Pancreas (tissue), 10 donors: ENCODE measurements around the gene PAQR4. TPM values are rescaled to one million over a fixed set of nuclear protein-coding genes. Genes with fewer than 3 reads are reported as not detected.

Experiments
- ATAC-seq, 4 donors: fragments of 200-7000 bp; cut with Tn5 transposase; one replicate each; pipeline versions ENCODE4 v1.8.0 to v1.9.1; 2020; ENCODE audit warnings: mild to moderate bottlenecking in 4 of 4, moderate library complexity in 4 of 4
- DNase-seq, 6 donors: peaks; one replicate each; pipeline ENCODE4 v3.0.0-alpha.2; 2020
- FAIRE-seq: peaks from 2 replicates; lab custom pipeline; 2012; peaks lifted over from hg19 to GRCh38; lab: Jason Lieb, UNC
- H3K27ac ChIP-seq, 4 donors: fragments of 200-600 bp; sonication (generic); 1 replicate in 3 of 4; 2 replicates in 1 of 4; pipeline versions ENCODE4 v1.5.0 to v1.8.0; 2020
- H3K27me3 ChIP-seq, 4 donors: fragments of 200-600 bp; one replicate each; pipeline ENCODE4 v1.8.0; 2021
- H3K36me3 ChIP-seq, 3 donors: fragments of 200-600 bp; sonication (generic) in 1 of 3; one replicate each; pipeline versions ENCODE4 v1.5.0 to v1.8.0; 2020 to 2021
- H3K4me1 ChIP-seq, 3 donors: fragments of 200-600 bp; one replicate each; pipeline ENCODE4 v1.8.0; 2021
- H3K4me3 ChIP-seq, 4 donors: fragments of 200-600 bp; sonication (generic) in 2 of 4; one replicate each; pipeline versions ENCODE4 v1.5.0 to v1.8.0; 2020 to 2021
- H3K9me3 ChIP-seq, 4 donors: fragments of 200-600 bp; one replicate each; pipeline ENCODE4 v1.8.0; 2021
- WGBS, 2 donors: extraction: QIAGEN DNeasy Blood & Tissue Kit; methylation state at CpG; one replicate each; pipeline ENCODE4 v1.1.7; 2013; 5-methylcytosine and 5-hydroxymethylcytosine counted together
- intact Hi-C, 3 donors: fragments of 100-400 bp; cut with DNase I; formaldehyde crosslinking; loops; one replicate each; pipeline versions ENCODE4 v1.11.1 to v1.14.2; 2022
- polyA plus RNA-seq, 2 donors: library from polyadenylated mRNA; stranded (reverse); fragments of 200-250 nt; gene quantifications; one replicate each; pipeline ENCODE4 v1.2.3, GENCODE V29; 2013
- total RNA-seq, 6 donors: library from RNA; stranded (reverse); fragmentation: NEBNext Ultra II Directional in 4 of 6; extraction: Animal tissue kit (Norgen Biotek cat#: 25700) in 4 of 6; gene quantifications; one replicate each; pipeline versions ENCODE4 v1.2.1 to v1.2.4, GENCODE V29; 2021 to 2023
- TF ChIP-seq, protein P1 (sequence below), 4 donors: fragments of 200-600 bp; sonication (generic) in 3 of 4; IDR thresholded peaks; one replicate each; pipeline versions ENCODE4 v1.5.0 to v1.8.0; 2021; ENCODE audit warnings: antibody characterized with exemption in 4 of 4
- donor health status: healthy with polysubstance abuse.
- donor health status: DM: no; HTN: no; CAD: no; lungs with moderate emphysema.
- donor health status: DM: no; HTN: no; CAD: no.
- donor health status: control.
- donor health status: control.
- donor health status: Bipolar disorder and iron deficiency.
- donor health status: DM: yes; HTN: yes; CAD: no.
- donor health status: DM: no; HTN: no; CAD: no.
- donor health status: DM: no; HTN: no; CAD: no.
- donor health status: DM: yes; HTN: yes; CAD: no.

PAQR4 gene
- total and polyA plus RNA-seq, 8 donors = 5.3 to 12.5 (median 6.6) TPM

DNA sequence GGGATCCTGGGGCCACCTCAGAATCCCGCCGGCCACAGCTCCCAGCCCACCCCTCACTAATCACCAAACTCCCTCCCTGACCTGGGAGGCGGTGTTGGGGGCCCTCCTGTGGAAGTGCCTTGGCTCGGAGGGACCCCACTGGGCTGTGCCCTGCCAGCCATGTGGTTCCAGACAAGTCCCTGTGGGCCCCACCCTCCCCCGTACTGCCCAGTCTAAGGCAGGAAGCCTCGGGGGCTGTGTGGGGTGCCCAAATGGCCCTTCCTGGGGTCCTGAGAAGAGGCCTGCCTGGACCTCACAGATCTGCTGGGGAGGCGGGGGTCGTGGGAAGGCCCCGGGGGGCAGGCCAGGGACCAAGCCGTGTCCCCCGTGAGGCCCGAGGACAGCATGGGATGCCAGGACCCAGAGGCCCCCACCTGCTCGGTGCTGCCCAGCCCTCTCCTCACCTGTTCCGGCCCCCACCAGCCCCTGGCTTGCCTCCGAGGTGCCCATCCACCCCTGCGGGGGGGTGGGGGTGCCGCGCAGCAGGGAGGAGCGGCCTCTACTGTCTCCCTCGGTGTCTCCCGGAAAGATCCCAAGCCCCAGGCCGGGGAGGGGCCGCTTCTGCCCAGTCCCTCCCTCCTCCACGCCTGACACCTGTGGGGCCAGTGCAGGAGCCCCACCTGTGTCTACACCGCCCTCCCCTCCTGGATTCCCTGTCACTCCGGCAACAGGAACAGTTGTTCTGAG is 14.3 kb upstream of the PAQR4 start:
- DNase-seq (peak in 2 of 6 donors; percentile 53 to 80), ATAC-seq (peak in 1 of 4 donors; percentile 9)
- no peaks in the 10 kb centered on the region for H3K27me3 ChIP-seq

GRCh38 chr16:2955438-2955778 is 13.7 kb upstream of the PAQR4 start:
- no peaks in the 10 kb centered on the region for H3K9me3 ChIP-seq
- H3K27ac ChIP-seq = no peak overlapping the region
- no peak overlapping the region for H3K4me3 ChIP-seq
- TF ChIP-seq, protein P1, sequence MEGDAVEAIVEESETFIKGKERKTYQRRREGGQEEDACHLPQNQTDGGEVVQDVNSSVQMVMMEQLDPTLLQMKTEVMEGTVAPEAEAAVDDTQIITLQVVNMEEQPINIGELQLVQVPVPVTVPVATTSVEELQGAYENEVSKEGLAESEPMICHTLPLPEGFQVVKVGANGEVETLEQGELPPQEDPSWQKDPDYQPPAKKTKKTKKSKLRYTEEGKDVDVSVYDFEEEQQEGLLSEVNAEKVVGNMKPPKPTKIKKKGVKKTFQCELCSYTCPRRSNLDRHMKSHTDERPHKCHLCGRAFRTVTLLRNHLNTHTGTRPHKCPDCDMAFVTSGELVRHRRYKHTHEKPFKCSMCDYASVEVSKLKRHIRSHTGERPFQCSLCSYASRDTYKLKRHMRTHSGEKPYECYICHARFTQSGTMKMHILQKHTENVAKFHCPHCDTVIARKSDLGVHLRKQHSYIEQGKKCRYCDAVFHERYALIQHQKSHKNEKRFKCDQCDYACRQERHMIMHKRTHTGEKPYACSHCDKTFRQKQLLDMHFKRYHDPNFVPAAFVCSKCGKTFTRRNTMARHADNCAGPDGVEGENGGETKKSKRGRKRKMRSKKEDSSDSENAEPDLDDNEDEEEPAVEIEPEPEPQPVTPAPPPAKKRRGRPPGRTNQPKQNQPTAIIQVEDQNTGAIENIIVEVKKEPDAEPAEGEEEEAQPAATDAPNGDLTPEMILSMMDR (IDR thresholded peaks at IDR 0.05) = no peak
- H3K4me1 ChIP-seq = no peaks in the 10 kb centered on the region
- WGBS, 2 donors = 74 to 75% methylated on average over 10 of the region's 10 CpGs
- DNase-seq (peak in 1 of 6 donors; percentile 69), FAIRE-seq (no peak), ATAC-seq (no peak)
- H3K36me3 ChIP-seq = no peaks in the 10 kb centered on the region
- intact Hi-C loops = no loop called here
- no peaks in the 10 kb centered on the region for H3K27me3 ChIP-seq

More for the DNA sequence above, 14.3 kb upstream of the PAQR4 start:
- no peak for FAIRE-seq
- TF ChIP-seq, protein P1 (IDR thresholded peaks at IDR 0.05) = no peak
- H3K36me3 ChIP-seq = no peaks in the 10 kb centered on the region
- no peaks in the 10 kb centered on the region for H3K4me1 ChIP-seq
- no peaks in the 10 kb centered on the region for H3K9me3 ChIP-seq
- no peak overlapping the region for H3K27ac ChIP-seq
- 47 to 63% methylated on average over 21 to 26 of the region's 26 CpGs for WGBS, 2 donors
- intact Hi-C loops = no loop called here
- H3K4me3 ChIP-seq = no peak overlapping the region

DNA sequence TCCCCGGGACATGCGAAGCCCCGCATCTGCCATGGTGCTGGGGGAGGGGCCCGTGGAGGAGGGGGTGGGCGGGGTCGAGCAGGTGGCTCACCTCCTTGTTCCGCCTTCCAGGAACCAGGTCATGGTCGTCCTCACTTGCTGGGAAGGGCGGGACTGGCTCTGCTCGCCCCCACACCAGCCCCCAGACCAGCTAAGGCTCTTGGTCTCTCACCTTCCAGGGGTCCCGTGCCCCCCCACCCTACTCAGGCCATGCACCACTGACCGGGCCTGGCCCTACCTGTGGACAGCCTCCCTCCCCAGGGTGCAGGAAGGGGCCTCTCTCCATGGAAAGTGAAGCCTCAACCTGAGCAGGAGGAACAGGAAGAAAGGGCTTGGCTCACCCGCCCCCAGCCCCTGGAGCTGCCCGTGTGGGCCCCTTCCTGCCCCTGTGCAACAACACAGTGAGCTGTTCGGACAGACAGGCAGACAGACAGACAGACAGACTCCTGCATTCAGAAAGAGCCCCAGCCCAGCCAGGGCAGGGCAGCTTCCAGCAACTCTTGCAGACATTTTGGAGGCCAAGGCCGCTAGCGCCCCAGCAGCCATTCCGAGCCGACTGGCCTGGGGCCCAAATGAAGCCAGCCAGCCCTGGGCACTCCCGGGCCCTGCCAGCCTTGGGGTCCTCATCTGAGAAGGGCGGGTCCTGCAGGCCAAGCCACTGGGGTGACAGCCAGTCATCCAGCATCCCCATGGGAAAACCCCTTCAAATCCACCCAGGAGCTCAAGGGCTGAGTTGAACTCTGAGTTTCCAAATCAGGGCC is 13.2 kb upstream of the PAQR4 start:
- WGBS, 2 donors = 54 to 59% methylated on average over 17 to 21 of the region's 21 CpGs
- Histone ChIP-seq H3K9me3 (no peaks in the 10 kb centered on the region), H3K27me3 (no peaks in the 10 kb centered on the region), H3K4me1 (no peaks in the 10 kb centered on the region), H3K4me3 (no peak overlapping the region), H3K27ac (no peak overlapping the region), H3K36me3 (no peaks in the 10 kb centered on the region)
- TF ChIP-seq, protein P1 (IDR thresholded peaks at IDR 0.05) = no peak
- no peak for FAIRE-seq
- peak in 3 of 6 donors; percentile 17 to 69 (median 55) for DNase-seq
- intact Hi-C loops = no loop called here
- no peak for ATAC-seq

- Histone ChIP-seq H3K4me3 (no peak overlapping the region), H3K4me1 (no peaks in the 10 kb centered on the region), H3K27me3 (no peaks in the 10 kb centered on the region), H3K9me3 (no peaks in the 10 kb centered on the region), H3K27ac (no peak overlapping the region), H3K36me3 (no peaks in the 10 kb centered on the region)
- TF ChIP-seq, protein P1 (IDR thresholded peaks at IDR 0.05) = no peak
- ATAC-seq (no peak), DNase-seq (peak in 1 of 6 donors; percentile 41), FAIRE-seq (no peak)
- 86 to 95% methylated on average over 11 of the region's 11 CpGs for WGBS, 2 donors
- intact Hi-C loops = no loop called here
Measured at GRCh38 chr16:2956579-2956956, 12.6 kb upstream of the PAQR4 start.
